ENCODE results near the gene SRRD.
"Not testable (repeated sequence)": the region's sequence is repeated elsewhere in the genome, so short reads cannot be mapped to it uniquely, and the experiment has no call there.

SRRD gene

GRCh38 chr22:26525946-26526564 lies 42.4 kb downstream of the SRRD start:
- no peak for DNase-seq

GRCh38 chr22:26527167-26527566 lies 43.5 kb downstream of the SRRD start:
- no peak for DNase-seq

- DNase-seq, result no peak
Measured at GRCh38 chr22:26527574-26528465, 44.1 kb downstream of the SRRD start.

GRCh38 chr22:26528518-26528917 lies 44.8 kb downstream of the SRRD start:
- DNase-seq, result not testable (repeated sequence)

- no peak for DNase-seq
Measured at GRCh38 chr22:26529345-26529744, 45.7 kb downstream of the SRRD start.

GRCh38 chr22:26534171-26534855 lies 50.6 kb downstream of the SRRD start:
- DNase-seq, result no peak

GRCh38 chr22:26534874-26535602 lies 51.4 kb downstream of the SRRD start:
- DNase-seq, result no peak

GRCh38 chr22:26535603-26535908 lies 51.9 kb downstream of the SRRD start:
- no peak for DNase-seq

GRCh38 chr22:26536056-26536761 lies 52.5 kb downstream of the SRRD start:
- no peak for DNase-seq

- no peak for DNase-seq
Measured at GRCh38 chr22:26536762-26537134, 53.1 kb downstream of the SRRD start.

GRCh38 chr22:26540119-26540518 lies 56.4 kb downstream of the SRRD start:
- no peak for DNase-seq

GRCh38 chr22:26541167-26541819 lies 57.6 kb downstream of the SRRD start:
- no peak for DNase-seq

GRCh38 chr22:26542831-26543230 lies 59.2 kb downstream of the SRRD start:
- DNase-seq, result no peak
